A673 (cell line): Measurements from ENCODE around the gene PBX4.

ENCODE experiments used
- EZH2 ChIP-seq: fragments of 200-600 bp; sonication (generic); IDR thresholded peaks from 2 replicates; pipeline ENCODE4 v1.6.1; 2017; ENCODE audit warnings: borderline replicate concordance, low read depth, mild to moderate bottlenecking, mixed read lengths, antibody characterized with exemption, low read length; ENCODE audit not compliant: poor library complexity, severe bottlenecking
- TF ChIP-seq, protein P1 (sequence below): fragments of 300-800, 200-600 bp; sonication (generic); conservative IDR thresholded peaks from 2 replicates; pipeline ENCODE4 v1.5.1; 2017; ENCODE audit warnings: low read depth, mild to moderate bottlenecking, antibody characterized with exemption, low read length, moderate library complexity, mixed read lengths

DNA sequence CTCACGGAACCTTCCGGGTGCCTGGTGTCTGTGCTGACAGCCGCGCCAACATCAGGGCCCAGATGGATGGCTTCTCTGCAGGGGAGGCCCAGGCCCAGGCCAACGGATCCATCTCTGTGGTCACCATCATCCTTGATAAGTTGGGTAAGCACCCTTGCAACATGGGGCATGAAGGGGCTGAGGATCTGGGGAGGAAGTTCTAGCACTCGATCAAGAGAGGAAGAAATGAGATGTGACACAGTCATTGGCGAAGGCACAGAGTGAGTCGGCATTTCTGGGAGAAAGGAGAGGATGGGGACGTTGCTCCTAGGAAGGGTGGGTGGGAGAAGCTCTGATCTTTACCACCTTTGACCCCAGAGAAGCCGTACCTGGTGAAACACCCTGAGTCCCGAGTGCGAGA, 76.0 kb downstream of the PBX4 start:
- TF ChIP-seq, protein P1, sequence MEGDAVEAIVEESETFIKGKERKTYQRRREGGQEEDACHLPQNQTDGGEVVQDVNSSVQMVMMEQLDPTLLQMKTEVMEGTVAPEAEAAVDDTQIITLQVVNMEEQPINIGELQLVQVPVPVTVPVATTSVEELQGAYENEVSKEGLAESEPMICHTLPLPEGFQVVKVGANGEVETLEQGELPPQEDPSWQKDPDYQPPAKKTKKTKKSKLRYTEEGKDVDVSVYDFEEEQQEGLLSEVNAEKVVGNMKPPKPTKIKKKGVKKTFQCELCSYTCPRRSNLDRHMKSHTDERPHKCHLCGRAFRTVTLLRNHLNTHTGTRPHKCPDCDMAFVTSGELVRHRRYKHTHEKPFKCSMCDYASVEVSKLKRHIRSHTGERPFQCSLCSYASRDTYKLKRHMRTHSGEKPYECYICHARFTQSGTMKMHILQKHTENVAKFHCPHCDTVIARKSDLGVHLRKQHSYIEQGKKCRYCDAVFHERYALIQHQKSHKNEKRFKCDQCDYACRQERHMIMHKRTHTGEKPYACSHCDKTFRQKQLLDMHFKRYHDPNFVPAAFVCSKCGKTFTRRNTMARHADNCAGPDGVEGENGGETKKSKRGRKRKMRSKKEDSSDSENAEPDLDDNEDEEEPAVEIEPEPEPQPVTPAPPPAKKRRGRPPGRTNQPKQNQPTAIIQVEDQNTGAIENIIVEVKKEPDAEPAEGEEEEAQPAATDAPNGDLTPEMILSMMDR, result no peak
- TF ChIP-seq EZH2, result no peak
